ENCODE data around the gene URB1.

- TF ChIP-seq CTCF (IDR thresholded peaks at IDR 0.05; ENCODE audit: low read length) (no peak), EZH2 (IDR thresholded peaks at IDR 0.05; ENCODE audit: borderline replicate concordance, low read length) (no peak)
Measured at GRCh38 chr21:32414579-32415358, 22.0 kb upstream of the URB1 start.
